GM18526 (cell line): Measurements from ENCODE around the gene ACOT11.

ENCODE experiments used
- POLR2A ChIP-seq: IDR thresholded peaks from 3 replicates; pipeline ENCODE4 v1.6.1; 2011; ENCODE audit not compliant: insufficient read length; ENCODE audit errors: extremely low read depth

ACOT11 gene

DNA sequence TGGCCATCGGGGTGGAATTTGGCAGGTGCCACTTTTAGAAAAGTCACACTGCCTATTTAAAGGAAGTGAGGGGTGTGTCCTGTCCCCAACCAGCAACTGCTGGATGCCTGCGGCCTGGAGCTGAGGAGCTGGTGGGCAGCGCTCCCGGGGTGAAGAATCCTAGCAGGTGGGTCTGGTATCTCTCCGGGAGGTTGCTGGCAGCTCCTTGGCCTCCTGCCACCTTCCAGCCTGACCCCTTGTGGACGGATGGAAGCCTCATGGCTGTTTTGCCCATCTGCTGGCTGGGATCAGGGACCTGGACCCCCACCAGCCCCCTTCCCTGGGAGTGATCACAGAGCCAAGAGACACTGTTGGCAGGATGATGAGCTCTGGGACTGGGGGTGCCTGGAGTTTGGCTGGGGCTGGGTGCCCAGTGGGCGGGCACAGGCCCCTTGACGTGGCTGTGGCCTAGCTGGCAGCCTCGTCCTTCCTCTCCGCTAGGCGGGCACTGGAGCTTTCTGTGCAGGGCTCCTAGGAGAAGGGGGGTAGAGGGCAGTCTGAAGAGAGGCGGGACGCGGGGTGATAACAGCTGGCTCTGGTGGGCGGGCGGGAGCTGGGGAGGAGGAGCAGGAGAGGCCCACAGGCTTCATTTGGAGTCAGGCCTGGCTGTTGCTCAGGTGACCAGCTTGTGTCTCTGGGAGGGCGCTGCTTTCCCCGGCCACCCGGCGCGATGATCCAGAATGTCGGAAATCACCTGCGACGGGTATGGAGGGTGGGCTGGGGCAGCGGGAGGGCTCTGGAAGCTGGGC lies at the start of gene ACOT11:
TSS of gene ACOT11 (plus strand) at position 628 of the 788 bp plus-strand sequence. CDS start at position 710, 82 bp downstream.
- TF ChIP-seq POLR2A = no peak

DNA sequence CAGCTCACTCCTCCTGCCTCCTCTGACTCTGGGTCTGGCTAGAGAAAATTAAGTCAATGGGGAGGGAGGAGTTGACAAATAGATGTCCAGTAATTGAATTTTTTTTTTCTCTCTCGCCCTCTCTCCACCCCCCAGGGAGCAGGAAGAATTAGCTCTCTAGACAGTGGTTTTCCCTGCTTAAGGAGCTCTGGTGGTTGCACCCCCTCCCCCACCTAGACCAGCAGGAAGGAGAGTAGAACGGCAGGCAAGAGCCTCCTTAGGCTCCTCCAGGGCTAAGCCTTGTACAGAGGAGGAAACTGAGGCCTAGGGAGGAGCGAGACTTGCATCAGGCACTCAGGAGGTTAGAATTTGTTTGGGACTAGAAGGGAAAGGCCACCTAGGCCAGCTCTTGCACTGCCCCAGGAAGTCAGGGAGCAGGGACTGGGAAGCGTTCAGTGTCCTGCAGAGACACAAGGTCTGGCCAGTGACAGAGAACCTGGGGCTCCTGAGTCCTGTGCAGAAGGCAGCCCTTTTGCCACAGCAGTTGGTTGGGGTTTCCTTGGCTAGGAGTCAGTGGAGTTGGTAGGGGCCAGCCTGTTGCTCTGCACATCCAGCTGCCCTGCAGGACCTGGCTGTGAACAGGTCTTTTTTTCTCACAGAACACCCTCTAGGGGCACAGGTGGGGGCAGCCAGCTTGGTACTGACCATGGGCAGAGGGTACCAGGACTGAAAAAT lies 49.5 kb upstream of the ACOT11 start:
- TF ChIP-seq POLR2A = no peak

GRCh38 chr1:54499097-54499359 lies 49.0 kb upstream of the ACOT11 start:
- TF ChIP-seq POLR2A = no peak

DNA sequence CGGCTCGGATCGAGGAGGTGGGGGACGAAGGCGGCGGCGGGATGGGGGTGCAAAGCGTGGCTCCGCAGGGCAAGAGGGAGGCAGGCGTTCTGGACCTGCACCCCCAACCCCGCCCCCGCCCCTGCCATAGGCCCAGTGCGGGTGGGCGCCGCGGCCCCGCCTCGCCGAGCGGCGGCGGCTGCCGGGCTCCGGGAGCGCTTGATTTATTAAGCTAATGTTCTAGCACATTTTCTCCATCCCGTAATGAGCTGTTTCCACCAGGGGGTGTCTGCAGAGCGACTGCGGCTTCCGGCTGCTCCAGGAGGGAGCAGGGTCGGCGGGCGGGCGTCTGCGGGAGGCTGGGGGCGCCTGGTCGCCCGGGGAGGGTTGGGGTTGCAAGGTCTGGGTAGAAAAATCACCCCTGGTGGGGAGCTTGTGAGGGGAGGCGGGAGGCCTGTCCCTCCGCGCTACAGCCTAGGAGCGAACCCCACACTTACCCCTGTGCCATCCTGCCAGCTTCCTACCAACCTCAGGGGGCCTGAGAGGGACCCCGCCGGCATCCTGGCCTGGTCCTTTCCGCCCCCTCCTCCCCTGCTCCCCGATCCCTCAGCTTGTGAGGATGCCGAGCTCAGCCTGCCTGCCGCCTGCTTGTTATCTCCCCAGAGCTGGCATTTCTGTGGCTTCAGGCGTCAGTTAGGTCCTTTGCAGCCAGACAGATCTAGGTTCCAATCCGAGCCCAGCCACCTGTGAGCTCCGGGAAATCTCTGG lies 48.5 kb upstream of the ACOT11 start:
- no peak for TF ChIP-seq POLR2A

DNA sequence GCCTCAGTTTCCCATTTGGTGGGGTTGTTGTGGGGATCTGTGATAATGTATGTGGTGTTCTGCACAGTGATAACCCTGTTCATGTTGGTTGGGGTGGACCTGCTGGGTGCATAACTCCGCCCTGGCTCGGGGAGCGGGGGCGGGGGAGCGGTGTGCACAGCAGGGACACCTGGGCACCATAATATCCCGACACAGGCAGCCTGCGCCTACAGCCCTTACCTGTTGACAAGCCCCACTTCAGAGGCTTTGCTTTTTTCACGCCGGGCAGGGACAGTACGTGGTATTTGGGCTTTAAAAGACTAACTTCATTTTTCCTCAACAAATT lies 48.0 kb upstream of the ACOT11 start:
- TF ChIP-seq POLR2A = no peak

- no peak for TF ChIP-seq POLR2A
These were observed 46.2 kb upstream of the ACOT11 start for GRCh38 chr1:54501849-54502248.

GRCh38 chr1:54502342-54502741 lies 45.7 kb upstream of the ACOT11 start:
- no peak for TF ChIP-seq POLR2A

- TF ChIP-seq POLR2A = no peak
These were observed 41.4 kb upstream of the ACOT11 start for GRCh38 chr1:54506594-54506993.

DNA sequence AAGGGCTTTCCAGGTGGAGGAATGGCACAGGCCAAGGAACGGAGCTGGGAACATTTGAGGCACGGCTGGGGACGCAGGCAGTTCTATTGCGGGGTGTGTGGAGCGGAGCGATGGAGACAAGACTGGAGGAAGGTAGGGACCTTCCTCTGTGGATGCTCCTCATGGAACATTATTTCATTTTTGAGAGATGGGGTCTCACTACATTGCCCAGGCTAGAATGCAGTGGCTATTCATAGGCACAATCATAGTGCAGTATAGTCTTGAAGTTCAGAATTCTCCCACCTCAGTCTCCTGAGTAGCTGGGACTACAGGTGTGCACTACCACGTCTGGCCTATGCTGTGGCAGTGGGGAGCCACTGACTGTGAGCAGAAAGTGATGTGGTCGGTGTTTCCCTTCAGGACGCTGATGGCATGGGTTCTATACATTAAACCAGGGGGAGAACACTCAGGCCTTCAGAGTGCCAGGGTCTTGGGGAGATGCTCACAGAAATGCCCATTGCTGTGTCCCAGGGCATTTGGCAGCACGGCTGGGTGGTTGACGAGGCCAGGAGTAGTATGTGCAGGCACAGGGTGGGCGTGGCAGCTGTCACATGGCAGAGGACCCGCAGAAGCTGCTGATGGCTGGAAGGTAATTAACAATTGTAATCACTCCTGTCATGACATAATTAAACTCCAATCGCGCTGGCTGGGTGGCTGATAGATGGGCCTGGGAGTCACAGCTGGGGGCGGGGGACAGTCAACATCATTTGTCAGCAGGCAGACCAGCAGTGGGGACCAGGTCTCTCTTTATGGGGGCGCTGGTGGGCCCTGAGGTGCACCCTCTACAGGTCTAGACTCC lies 40.8 kb upstream of the ACOT11 start:
- no peak for TF ChIP-seq POLR2A

DNA sequence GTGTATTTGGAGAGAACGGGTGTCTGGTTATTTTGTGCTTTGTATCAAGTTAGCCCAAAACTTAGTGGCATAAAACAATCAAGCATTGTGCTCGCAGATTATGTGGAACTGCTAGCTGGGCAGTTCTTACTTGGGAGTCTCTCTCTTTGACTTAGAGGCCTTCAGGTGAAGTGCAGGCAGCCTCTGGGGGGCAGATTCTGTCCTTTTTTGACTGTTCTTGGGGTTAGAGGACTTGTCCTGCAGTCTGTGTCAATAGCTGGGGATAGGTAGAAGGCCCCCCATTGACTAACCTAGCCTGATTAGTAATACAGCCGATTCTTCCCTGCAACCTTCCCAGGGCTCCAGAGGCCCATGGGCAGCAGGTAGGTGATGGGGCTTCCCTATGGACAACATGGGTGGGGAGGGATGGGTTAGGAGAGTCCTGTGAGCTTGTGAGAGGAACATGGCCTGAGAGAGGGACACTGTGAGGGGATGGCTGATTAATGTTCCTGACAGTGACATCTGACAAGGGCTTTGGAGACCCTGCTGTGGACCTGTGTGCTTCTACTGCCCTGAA lies 37.2 kb upstream of the ACOT11 start:
- TF ChIP-seq POLR2A = no peak

GRCh38 chr1:54516249-54516920 lies 31.6 kb upstream of the ACOT11 start:
- no peak for TF ChIP-seq POLR2A

DNA sequence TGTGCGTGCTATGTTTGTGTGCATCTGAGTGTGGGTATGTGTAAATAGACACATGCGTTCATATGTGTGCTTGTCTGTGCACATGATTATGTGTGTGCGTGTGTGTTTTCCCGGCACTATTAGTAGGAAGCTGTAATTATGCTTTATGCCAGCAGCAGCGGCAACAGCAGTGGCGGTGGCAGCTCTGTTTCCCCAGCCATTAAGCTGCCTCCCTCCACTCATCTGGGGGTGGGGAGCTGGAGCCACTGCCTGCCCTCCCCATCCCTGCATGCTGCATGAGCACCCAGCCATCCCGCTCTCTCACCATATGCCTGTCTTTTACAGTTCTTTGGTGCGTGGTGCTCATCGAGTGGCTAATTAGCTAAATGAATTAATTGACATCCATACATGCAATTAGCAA lies 30.5 kb upstream of the ACOT11 start:
- TF ChIP-seq POLR2A = no peak

GRCh38 chr1:54518489-54518888 lies 29.5 kb upstream of the ACOT11 start:
- no peak for TF ChIP-seq POLR2A

GRCh38 chr1:54519709-54520108 lies 28.3 kb upstream of the ACOT11 start:
- no peak for TF ChIP-seq POLR2A

- TF ChIP-seq POLR2A = no peak
These were observed 27.3 kb upstream of the ACOT11 start for GRCh38 chr1:54520631-54521321.
